PC-9 (cell line): Measurements from ENCODE around the gene XRCC3. TPM values are rescaled to one million over a fixed set of nuclear protein-coding genes. Genes with fewer than 3 reads are reported as not detected.

Experiments used
- BruUV-seq: library from RNA; stranded (reverse); fragments of 400-500 nt; replicated peaks from 2 replicates; lab custom pipeline; 2021; lab: Mats Ljungman, UMichigan
- CTCF ChIA-PET: fragments of 300-600 bp; sonication (Branson Sonifier 250); formaldehyde crosslinking; loops from one replicate; lab custom pipeline; 2022; ENCODE audit warnings: antibody characterized with exemption; lab: Charles Lee
- POLR2A ChIA-PET: fragments of 300-600 bp; sonication (Branson Sonifier 250); formaldehyde crosslinking; loops from one replicate; lab custom pipeline; 2022; ENCODE audit warnings: antibody characterized with exemption; ENCODE audit not compliant: unreplicated experiment; lab: Charles Lee
- DNase-seq, 2 experiments: peaks; one replicate each; pipeline versions ENCODE4 v3.0.0 to v3.0.0-alpha.2; 2015 to 2022; ENCODE audit warnings: mixed read lengths in 1 of 2
- H2AFZ ChIP-seq: fragments of 200-600 bp; sonication (generic); 2 replicates; pipeline ENCODE4 v1.8.1; 2017; ENCODE audit warnings: antibody characterized with exemption
- H3F3A ChIP-seq: fragments of 200-600 bp; sonication (generic); 2 replicates; pipeline ENCODE4 v1.8.1; 2017; ENCODE audit warnings: antibody characterized with exemption, mild to moderate bottlenecking, low read depth; ENCODE audit not compliant: insufficient read depth
- H3K27ac ChIP-seq: fragments of 200-600 bp; sonication (generic); 2 replicates; pipeline ENCODE4 v1.6.1; 2016; ENCODE audit warnings: mixed run types
- H3K27me3 ChIP-seq: fragments of 200-600 bp; sonication (generic); 2 replicates; pipeline ENCODE4 v1.6.1; 2016; ENCODE audit warnings: low read depth, mixed run types; ENCODE audit not compliant: insufficient read depth
- H3K36me3 ChIP-seq: fragments of 200-600 bp; sonication (generic); 2 replicates; pipeline ENCODE4 v1.6.1; 2016; ENCODE audit warnings: low read depth, mixed run types
- H3K4me1 ChIP-seq: fragments of 200-600 bp; sonication (generic); replicated peaks from 2 replicates; pipeline ENCODE4 v1.6.1; 2016; ENCODE audit warnings: mixed run types; ENCODE audit not compliant: insufficient read depth
- H3K4me2 ChIP-seq: fragments of 200-600 bp; sonication (generic); 2 replicates; pipeline ENCODE4 v1.6.1; 2017; ENCODE audit warnings: mixed run types
- H3K4me3 ChIP-seq: fragments of 200-600 bp; sonication (generic); 2 replicates; pipeline ENCODE4 v1.6.1; 2016; ENCODE audit warnings: mixed run types
- H3K79me2 ChIP-seq: fragments of 200-600 bp; sonication (generic); 2 replicates; pipeline ENCODE4 v1.6.1; 2017; ENCODE audit warnings: low read depth, mixed run types
- H3K9me2 ChIP-seq: fragments of 200-600 bp; sonication (generic); 2 replicates; pipeline ENCODE4 v1.8.1; 2017; ENCODE audit warnings: mild to moderate bottlenecking; ENCODE audit not compliant: insufficient read depth
- H3K9me3 ChIP-seq: fragments of 200-600 bp; sonication (generic); 2 replicates; pipeline ENCODE4 v1.8.1; 2016; ENCODE audit warnings: low read depth; ENCODE audit not compliant: insufficient read depth
- H4K20me1 ChIP-seq: fragments of 200-600 bp; sonication (generic); 2 replicates; pipeline ENCODE4 v1.8.1; 2017; ENCODE audit not compliant: insufficient read depth
- CTCF ChIP-seq: fragments of 200-600 bp; sonication (generic); conservative IDR thresholded peaks from 2 replicates; pipeline ENCODE4 v1.6.1; 2017; ENCODE audit warnings: mixed run types, antibody characterized with exemption, mild to moderate bottlenecking, moderate library complexity
- EZH2 ChIP-seq: fragments of 200-600 bp; sonication (generic); IDR thresholded peaks from 2 replicates; pipeline ENCODE4 v1.8.0; 2017; ENCODE audit warnings: antibody characterized with exemption, low read depth
- intact Hi-C: fragments of 100-400 bp; cut with micrococcal nuclease; formaldehyde crosslinking; loops from one replicate; pipeline ENCODE4 v1.10.0; 2022; ENCODE audit not compliant: unreplicated experiment
- total RNA-seq: library from RNA; stranded (reverse); gene quantifications from 2 replicates; pipeline ENCODE4 v1.2.3, GENCODE V29; 2021

XRCC3 gene
- total RNA-seq, 1 experiment from 2014 or later: 65.1 TPM

DNA sequence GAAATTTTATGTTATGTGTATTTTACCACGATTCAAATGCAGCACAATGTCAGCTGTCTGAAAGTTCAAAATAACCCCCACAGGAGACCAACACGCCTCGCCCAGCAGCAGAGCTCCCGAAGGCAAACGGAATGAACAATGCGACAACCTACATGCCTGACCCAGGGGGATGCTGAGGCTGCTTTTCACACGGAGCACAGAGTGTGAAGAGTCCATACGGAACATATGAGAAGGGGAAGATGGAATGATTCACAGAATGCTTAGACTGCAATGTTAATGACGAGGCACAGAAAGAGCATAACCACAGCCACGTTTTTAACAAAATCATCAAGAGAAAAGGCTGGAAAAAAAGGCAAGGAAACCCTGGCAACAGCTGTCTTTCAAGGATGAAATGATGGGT is 22.9 kb upstream of the XRCC3 start:
- H3K9me2 ChIP-seq: no peaks in the 10 kb centered on the region
- no peak overlapping the region for H2AFZ ChIP-seq
- TF ChIP-seq CTCF: no peak
- TF ChIP-seq EZH2: no peak
- POLR2A ChIA-PET: interaction anchor here (0.6 kb wide), 1 partner anchor 10 kb away, joined by 3 read pairs; no protein-coding TSS in a partner anchor
- H3F3A ChIP-seq: peaks cover 18% of the 10 kb centered on the region; the same call in 1 of the 2 replicates
- H3K36me3 ChIP-seq: no peaks in the 10 kb centered on the region
- peaks cover 6% of the 10 kb centered on the region; the same call in 1 of the 2 replicates for H4K20me1 ChIP-seq
- intact Hi-C loops: no loop called here
- CTCF ChIA-PET: no interaction called here
- no peaks in the 10 kb centered on the region for H3K79me2 ChIP-seq
- H3K4me2 ChIP-seq: no peak overlapping the region
- H3K27me3 ChIP-seq: no peaks in the 10 kb centered on the region
- BruUV-seq: no TSS peak
- DNase-seq: no peak
- no peak overlapping the region for H3K4me3 ChIP-seq
- no peak overlapping the region for H3K27ac ChIP-seq
- peaks cover 15% of the 10 kb centered on the region for H3K4me1 ChIP-seq
- H3K9me3 ChIP-seq: no peaks in the 10 kb centered on the region

GRCh38 chr14:103737432-103738045 is 22.3 kb upstream of the XRCC3 start:
- H3K27ac ChIP-seq: no peak overlapping the region
- intact Hi-C loops: no loop called here
- H3K9me2 ChIP-seq: no peaks in the 10 kb centered on the region
- CTCF ChIA-PET: no interaction called here
- H3K27me3 ChIP-seq: no peaks in the 10 kb centered on the region
- H3K9me3 ChIP-seq: no peaks in the 10 kb centered on the region
- H2AFZ ChIP-seq: no peak overlapping the region
- no peak overlapping the region for H3K4me3 ChIP-seq
- peaks cover 15% of the 10 kb centered on the region for H3K4me1 ChIP-seq
- BruUV-seq: no TSS peak
- TF ChIP-seq CTCF (no peak), EZH2 (no peak)
- POLR2A ChIA-PET: interaction anchor here (0.6 kb wide), 1 partner anchor 10 kb away, joined by 3 read pairs; no protein-coding TSS in a partner anchor
- DNase-seq: no peak
- H3K79me2 ChIP-seq: no peaks in the 10 kb centered on the region
- peaks cover 9% of the 10 kb centered on the region; the same call in 1 of the 2 replicates for H4K20me1 ChIP-seq
- H3K36me3 ChIP-seq: no peaks in the 10 kb centered on the region
- H3K4me2 ChIP-seq: no peak overlapping the region
- peaks cover 23% of the 10 kb centered on the region; the same call in 1 of the 2 replicates for H3F3A ChIP-seq

- Histone ChIP-seq H3K9me2 (no peaks in the 10 kb centered on the region), H3F3A (peaks cover 23% of the 10 kb centered on the region; the same call in 1 of the 2 replicates), H3K4me1 (peaks cover 15% of the 10 kb centered on the region), H3K79me2 (no peaks in the 10 kb centered on the region), H3K27ac (no peak overlapping the region), H4K20me1 (peaks cover 11% of the 10 kb centered on the region; the same call in 1 of the 2 replicates), H2AFZ (no peak overlapping the region), H3K36me3 (no peaks in the 10 kb centered on the region), H3K4me2 (peak overlapping the region; percentile 49), H3K27me3 (no peaks in the 10 kb centered on the region), H3K4me3 (no peak overlapping the region), H3K9me3 (no peaks in the 10 kb centered on the region)
- ChIA-PET CTCF (interaction anchor here (0.6 to 1.1 kb wide), 3 partner anchors 31 to 124 kb away, joined by 3 read pairs; no protein-coding TSS in a partner anchor), POLR2A (no interaction called here)
- no peak for DNase-seq
- TF ChIP-seq CTCF (no peak), EZH2 (no peak)
- BruUV-seq: TSS peak; percentile 24
- intact Hi-C loops: no loop called here
These were observed 21.5 kb upstream of the XRCC3 start for GRCh38 chr14:103736546-103737431.
